HEK293T (cell line): ENCODE results near the gene NME9.
A peak's percentile ranks its signal among the peaks of the same experiment; 100 is the strongest.
"Not testable (repeated sequence)": the region's sequence is repeated elsewhere in the genome, so short reads cannot be mapped to it uniquely, and the experiment has no call there.

Experiments used
- CTCF ChIA-PET: fragments of 350-600 bp; formaldehyde crosslinking; extraction: SDS; loops from one replicate; lab custom pipeline; 2021; ENCODE audit warnings: antibody characterized with exemption, inconsistent platforms; lab: Yijun Ruan, JAX
- POLR2A ChIA-PET: fragments of 350-600 bp; formaldehyde crosslinking; extraction: SDS; loops from one replicate; lab custom pipeline; 2020; ENCODE audit warnings: antibody characterized with exemption, inconsistent platforms; lab: Yijun Ruan, JAX
- DNase-seq: peaks from one replicate; pipeline ENCODE4 v3.0.0; 2012; ENCODE audit warnings: mixed read lengths; ENCODE audit errors: extremely low spot score
- ARNT ChIP-seq: fragments of 450-650 bp; IDR thresholded peaks from 2 replicates; pipeline ENCODE4 v1.6.1; 2017; ENCODE audit warnings: mild to moderate bottlenecking
- BHLHE40 ChIP-seq: fragments of 450-650 bp; IDR thresholded peaks from 2 replicates; pipeline ENCODE4 v1.6.1; 2016; ENCODE audit warnings: mild to moderate bottlenecking, moderate library complexity, borderline replicate concordance
- CTBP1 ChIP-seq: fragments of 450-650 bp; IDR thresholded peaks from 2 replicates; pipeline ENCODE4 v1.6.1; 2016; ENCODE audit warnings: borderline replicate concordance
- ELF4 ChIP-seq: fragments of 450-650 bp; IDR thresholded peaks from 2 replicates; pipeline ENCODE4 v1.6.1; 2017; ENCODE audit warnings: antibody characterized with exemption
- FOXA1 ChIP-seq: fragments of 450-650 bp; IDR thresholded peaks from 2 replicates; pipeline ENCODE4 v1.6.1; 2016; ENCODE audit warnings: mild to moderate bottlenecking
- FOXK2 ChIP-seq: fragments of 450-650 bp; IDR thresholded peaks from 2 replicates; pipeline ENCODE4 v1.6.1; 2016; ENCODE audit warnings: mild to moderate bottlenecking
- FOXM1 ChIP-seq: fragments of 450-650 bp; IDR thresholded peaks from 2 replicates; pipeline ENCODE4 v1.6.1; 2017; ENCODE audit warnings: mild to moderate bottlenecking, borderline replicate concordance
- HDGF ChIP-seq: fragments of 450-650 bp; IDR thresholded peaks from 2 replicates; pipeline ENCODE4 v1.6.1; 2017; ENCODE audit warnings: antibody characterized with exemption, borderline replicate concordance
- L3MBTL2 ChIP-seq: fragments of 450-650 bp; conservative IDR thresholded peaks from 2 replicates; pipeline ENCODE4 v1.6.1; 2016; ENCODE audit warnings: mild to moderate bottlenecking
- LEF1 ChIP-seq: fragments of 450-650 bp; IDR thresholded peaks from 2 replicates; pipeline ENCODE4 v1.6.1; 2017; ENCODE audit warnings: mild to moderate bottlenecking, borderline replicate concordance
- NFRKB ChIP-seq: fragments of 450-650 bp; IDR thresholded peaks from 2 replicates; pipeline ENCODE4 v1.6.1; 2016; ENCODE audit warnings: mild to moderate bottlenecking, moderate library complexity
- SP1 ChIP-seq: fragments of 450-650 bp; IDR thresholded peaks from 2 replicates; pipeline ENCODE4 v1.6.1; 2017
- SUZ12 ChIP-seq: fragments of 450-650 bp; IDR thresholded peaks from 2 replicates; pipeline ENCODE4 v1.6.1; 2016; ENCODE audit warnings: mild to moderate bottlenecking
- TARDBP ChIP-seq: fragments of 450-650 bp; IDR thresholded peaks from 2 replicates; pipeline ENCODE4 v1.6.1; 2016
- ZNF384 ChIP-seq: fragments of 450-650 bp; IDR thresholded peaks from 2 replicates; pipeline ENCODE4 v1.6.1; 2016
- TF ChIP-seq, protein P1 (sequence below): fragments of 450-650 bp; IDR thresholded peaks from 2 replicates; pipeline ENCODE4 v1.6.1; 2016

NME9 gene, protein sequence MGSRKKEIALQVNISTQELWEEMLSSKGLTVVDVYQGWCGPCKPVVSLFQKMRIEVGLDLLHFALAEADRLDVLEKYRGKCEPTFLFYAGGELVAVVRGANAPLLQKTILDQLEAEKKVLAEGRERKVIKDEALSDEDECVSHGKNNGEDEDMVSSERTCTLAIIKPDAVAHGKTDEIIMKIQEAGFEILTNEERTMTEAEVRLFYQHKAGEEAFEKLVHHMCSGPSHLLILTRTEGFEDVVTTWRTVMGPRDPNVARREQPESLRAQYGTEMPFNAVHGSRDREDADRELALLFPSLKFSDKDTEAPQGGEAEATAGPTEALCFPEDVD

DNA sequence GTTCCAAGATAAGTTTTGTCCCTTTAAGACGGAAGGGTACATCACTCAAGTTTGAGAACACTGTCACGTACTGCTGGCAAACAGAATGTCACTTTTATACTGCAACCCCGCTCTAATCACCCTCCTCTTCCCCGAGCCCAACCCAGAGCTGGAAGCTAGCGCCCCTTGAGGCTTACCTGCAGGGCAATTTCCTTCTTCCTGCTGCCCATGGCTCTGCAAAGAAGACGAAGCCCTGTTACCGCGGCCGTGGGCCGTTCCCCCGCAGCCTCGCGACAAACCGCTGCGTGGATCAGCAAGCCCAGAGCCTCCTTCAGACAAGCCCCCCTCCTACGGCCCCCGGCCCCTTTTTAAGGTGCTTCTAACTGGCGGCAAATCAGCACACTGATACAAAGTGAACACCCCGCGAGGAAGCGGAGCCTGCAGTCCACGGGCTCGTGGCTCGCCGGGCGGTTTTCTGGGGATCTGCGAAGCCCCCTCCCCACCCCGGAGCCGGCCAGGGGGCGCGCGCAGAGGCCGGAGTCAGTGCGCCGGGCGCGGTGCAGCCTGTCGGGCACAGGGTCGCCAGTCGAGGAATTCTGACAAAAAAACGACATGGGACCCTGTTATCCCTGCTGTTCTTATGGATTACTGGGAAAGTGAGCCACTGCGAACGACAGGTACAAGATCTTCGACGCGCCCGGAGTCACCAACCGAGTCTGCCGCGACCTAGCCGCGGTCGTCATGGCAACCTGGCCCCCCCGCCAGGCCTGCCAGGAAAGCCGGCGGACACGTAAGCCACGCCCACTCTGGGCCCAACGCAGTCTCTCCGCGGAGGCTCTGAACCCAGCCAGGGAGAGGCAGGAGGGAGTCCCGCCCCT lies at the start of gene NME9:
TSS of gene NME9 (minus strand) at position 725 of the 857 bp plus-strand sequence. CDS start at position 209, 516 bp downstream.
- POLR2A ChIA-PET: interaction anchor here (1.6 kb wide), 1 partner anchor 142 kb away, joined by 5 read pairs; the partner anchor contains the start of gene ARMC8
- TF ChIP-seq ELF4 (no peak), SP1 (no peak), FOXM1 (no peak), LEF1 (0 out of 2 replicates have a peak, but pooled peaks have one; percentile 25), ARNT (no peak), FOXA1 (no peak), FOXK2 (no peak), SUZ12 (no peak), HDGF (0 out of 2 replicates have a peak, but pooled peaks have one; percentile 75), L3MBTL2 (peak; percentile 69), TARDBP (no peak)
- TF ChIP-seq, protein P1, sequence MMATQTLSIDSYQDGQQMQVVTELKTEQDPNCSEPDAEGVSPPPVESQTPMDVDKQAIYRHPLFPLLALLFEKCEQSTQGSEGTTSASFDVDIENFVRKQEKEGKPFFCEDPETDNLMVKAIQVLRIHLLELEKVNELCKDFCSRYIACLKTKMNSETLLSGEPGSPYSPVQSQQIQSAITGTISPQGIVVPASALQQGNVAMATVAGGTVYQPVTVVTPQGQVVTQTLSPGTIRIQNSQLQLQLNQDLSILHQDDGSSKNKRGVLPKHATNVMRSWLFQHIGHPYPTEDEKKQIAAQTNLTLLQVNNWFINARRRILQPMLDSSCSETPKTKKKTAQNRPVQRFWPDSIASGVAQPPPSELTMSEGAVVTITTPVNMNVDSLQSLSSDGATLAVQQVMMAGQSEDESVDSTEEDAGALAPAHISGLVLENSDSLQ: peak; percentile 73
- DNase-seq: peak; percentile 98
- CTCF ChIA-PET: interaction anchor here (0.7 to 1.6 kb wide), 3 partner anchors 21 to 651 kb away, joined by 3 to 5 read pairs (median 4); partner anchors contain the start of gene A4GNT

DNA sequence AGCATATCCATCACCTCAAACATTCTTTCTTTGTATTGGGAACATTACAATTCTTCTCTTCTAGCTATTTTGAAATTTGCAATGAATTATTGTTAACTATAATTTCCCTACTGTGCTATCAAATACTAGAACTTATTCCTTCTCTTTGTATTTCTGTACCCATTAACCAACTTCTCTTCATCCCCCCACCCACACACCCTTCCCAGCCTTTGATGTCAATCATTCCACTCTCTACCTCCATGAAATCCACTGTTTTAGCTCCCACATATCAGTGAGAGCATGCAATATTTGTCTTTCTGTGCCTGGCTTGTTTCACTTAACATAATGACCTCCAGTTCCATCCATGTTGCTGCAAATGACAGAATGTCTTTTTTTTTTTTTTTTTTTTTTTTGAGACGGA lies 49.3 kb upstream of the NME9 start:
- ChIA-PET POLR2A (no interaction called here), CTCF (no interaction called here)
- TF ChIP-seq BHLHE40 (no peak), HDGF (no peak), ARNT (no peak), FOXK2 (no peak)
- no peak for DNase-seq

DNA sequence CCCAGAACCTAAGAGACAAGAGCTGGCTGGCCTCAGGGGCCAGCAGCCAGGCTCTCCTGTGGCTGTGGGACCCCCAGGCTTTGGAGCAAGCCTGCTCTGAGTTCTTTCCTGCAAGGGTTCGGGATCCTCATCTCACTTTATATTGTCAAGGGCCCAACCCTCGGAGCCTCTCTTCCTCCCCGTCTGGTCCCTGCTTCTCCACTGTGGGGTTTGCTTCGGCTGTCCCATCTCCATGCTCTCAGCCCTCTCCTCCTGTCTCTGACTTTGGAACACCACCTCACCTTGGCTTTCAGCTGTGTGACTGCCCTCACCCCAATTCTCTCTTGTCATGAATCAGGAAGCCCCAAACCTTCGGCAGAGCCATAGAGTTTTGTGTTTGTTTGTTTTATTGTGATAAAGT lies 48.7 kb upstream of the NME9 start:
- POLR2A ChIA-PET: no interaction called here
- CTCF ChIA-PET: no interaction called here
- DNase-seq: no peak
- no peak for TF ChIP-seq CTBP1
- no peak for TF ChIP-seq ZNF384

DNA sequence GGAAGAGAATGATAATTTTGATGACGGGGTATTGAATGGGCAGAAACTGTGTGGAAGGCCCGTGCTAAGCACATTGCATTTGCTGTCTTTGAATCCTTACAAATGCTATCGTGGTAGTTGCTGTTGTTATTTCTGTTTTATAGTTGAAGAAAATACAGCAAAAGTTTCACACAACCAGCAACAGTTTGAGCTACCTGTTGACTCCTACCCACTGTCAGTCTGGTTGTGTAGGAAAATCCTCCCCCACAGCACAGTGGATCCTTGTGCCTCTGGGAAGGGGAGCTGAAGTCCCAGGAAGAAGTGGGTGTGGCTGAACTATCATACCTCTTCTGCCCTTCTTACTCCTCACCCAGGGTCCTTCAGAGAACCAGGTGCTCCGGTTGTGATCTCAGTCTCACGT lies 48.2 kb upstream of the NME9 start:
- DNase-seq: no peak
- no peak for TF ChIP-seq CTBP1
- TF ChIP-seq BHLHE40: no peak
- TF ChIP-seq TARDBP: no peak
- TF ChIP-seq ELF4: no peak
- no peak for TF ChIP-seq HDGF
- TF ChIP-seq, protein P1: no peak
- no peak for TF ChIP-seq NFRKB
- no peak for TF ChIP-seq L3MBTL2
- no peak for TF ChIP-seq FOXM1
- TF ChIP-seq FOXK2: no peak
- TF ChIP-seq SUZ12: no peak
- no peak for TF ChIP-seq FOXA1
- TF ChIP-seq ARNT: no peak
- ChIA-PET CTCF (no interaction called here), POLR2A (no interaction called here)

DNA sequence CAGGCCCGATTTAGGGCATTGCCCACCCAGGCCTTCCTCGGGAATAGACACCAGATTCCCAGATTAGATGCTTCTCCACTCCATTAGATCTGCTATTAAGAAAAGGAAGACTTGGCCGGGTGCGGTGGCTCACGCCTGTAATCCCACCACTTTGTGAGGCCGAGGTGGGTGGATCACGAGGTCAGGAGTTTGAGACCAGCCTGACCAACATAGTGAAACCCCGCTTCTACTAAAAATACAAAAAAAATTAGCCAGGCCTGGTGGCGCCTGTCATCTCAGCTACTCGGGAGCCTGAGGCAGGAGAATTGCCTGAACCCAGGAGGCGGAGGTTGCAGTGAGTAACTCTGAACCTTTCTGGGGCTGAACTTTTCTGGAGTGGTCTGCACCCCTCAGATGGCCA lies 47.6 kb upstream of the NME9 start:
- POLR2A ChIA-PET, DNase-seq, CTCF ChIA-PET: not testable (repeated sequence)

DNA sequence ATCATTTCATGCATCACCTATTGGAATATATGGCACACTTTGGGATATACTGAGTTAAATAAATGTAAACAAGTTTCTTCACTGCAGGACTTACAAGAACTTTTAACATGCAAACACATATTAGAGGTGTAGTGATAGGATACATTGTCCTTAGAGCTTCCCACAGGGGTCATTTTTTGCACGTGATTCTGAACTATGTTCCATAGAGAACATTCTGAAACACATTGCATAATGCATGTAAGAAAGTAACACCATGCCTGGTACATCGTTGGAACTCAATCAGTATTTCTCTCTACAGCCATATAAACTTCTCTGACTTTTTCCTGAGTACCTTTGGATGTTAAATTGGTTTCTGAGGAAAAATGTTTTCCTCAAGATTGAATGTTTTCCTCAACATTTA lies 47.0 kb upstream of the NME9 start:
- POLR2A ChIA-PET: no interaction called here
- CTCF ChIA-PET: no interaction called here

DNA sequence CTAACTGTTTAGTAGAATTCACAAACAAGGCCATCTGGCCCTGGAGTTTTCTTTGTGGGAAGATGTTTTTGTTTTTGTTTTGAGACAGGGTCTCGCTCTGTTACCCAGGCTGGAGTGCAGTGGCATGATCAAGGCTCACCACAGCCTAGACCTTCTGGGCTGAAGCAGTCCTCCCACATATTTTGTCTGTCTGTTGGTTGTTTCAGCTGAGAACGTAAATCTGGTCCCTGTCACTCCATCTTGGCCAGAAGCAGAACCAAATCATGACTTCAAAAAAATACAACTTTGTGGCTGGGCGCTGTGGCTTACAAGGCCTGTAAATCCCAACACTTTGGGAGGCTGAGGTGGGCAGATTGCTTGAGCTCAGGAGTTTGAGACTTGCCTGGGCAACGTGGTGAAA lies 45.8 kb upstream of the NME9 start:
- ChIA-PET CTCF (no interaction called here), POLR2A (no interaction called here)
- DNase-seq: no peak
- TF ChIP-seq TARDBP (no peak), FOXA1 (no peak), ARNT (no peak), FOXK2 (no peak), SUZ12 (no peak), ELF4 (no peak), HDGF (no peak), ZNF384 (no peak), CTBP1 (no peak), BHLHE40 (no peak), NFRKB (no peak), FOXM1 (no peak)
- TF ChIP-seq, protein P1: no peak

More for the DNA sequence above, 47.0 kb upstream of the NME9 start:
- TF ChIP-seq ELF4: no peak
- no peak for TF ChIP-seq L3MBTL2
- DNase-seq: no peak
